Measurements from ENCODE around the gene NMT1.
A peak's percentile ranks its signal among the peaks of the same experiment; 100 is the strongest.

NMT1 gene

DNA sequence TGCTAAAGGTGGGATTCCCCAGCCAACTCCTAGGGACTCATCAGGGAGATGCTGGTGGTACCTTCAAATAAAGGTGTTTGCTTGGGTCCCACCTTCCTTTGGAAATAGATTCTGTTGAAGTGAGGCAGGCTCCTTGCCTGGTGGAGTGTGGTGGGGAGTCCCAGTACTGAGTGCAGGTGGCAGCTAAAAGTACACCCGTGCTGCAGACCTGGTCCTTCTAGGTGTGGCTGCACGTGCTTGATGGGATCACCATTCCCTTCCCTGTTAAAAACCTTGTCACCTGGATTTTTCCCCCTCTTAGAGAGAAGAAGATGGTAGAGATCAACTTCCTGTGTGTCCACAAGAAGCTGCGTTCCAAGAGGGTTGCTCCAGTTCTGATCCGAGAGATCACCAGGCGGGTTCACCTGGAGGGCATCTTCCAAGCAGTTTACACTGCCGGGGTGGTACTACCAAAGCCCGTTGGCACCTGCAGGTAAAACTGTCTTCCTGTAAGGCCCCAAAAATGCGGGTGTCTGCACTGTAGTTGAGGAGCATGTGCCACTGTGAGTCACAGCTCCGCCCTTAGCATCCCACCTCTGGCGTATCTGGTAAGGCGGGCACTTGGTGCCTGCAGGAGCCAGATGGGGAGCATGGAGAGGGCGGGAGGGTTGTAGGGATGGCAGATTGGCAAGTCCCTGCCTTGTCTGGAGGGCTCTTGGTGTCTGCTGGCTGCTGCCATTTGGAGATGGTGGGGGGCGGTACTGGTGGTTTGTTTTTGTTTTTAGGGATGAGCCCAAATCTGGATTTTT, 37.2 kb downstream of the NMT1 start:
- Histone ChIP-seq H3K4me3 (ENCODE audit: low read depth, low read length) (no peak overlapping the region), H3K27me3 (no peaks in the 10 kb centered on the region), H3K9me3 (no peaks in the 10 kb centered on the region), H3K4me1 (no peaks in the 10 kb centered on the region), H3K36me3 (peaks cover 90% of the 10 kb centered on the region)
- no peak for DNase-seq
- TF ChIP-seq, protein P1, sequence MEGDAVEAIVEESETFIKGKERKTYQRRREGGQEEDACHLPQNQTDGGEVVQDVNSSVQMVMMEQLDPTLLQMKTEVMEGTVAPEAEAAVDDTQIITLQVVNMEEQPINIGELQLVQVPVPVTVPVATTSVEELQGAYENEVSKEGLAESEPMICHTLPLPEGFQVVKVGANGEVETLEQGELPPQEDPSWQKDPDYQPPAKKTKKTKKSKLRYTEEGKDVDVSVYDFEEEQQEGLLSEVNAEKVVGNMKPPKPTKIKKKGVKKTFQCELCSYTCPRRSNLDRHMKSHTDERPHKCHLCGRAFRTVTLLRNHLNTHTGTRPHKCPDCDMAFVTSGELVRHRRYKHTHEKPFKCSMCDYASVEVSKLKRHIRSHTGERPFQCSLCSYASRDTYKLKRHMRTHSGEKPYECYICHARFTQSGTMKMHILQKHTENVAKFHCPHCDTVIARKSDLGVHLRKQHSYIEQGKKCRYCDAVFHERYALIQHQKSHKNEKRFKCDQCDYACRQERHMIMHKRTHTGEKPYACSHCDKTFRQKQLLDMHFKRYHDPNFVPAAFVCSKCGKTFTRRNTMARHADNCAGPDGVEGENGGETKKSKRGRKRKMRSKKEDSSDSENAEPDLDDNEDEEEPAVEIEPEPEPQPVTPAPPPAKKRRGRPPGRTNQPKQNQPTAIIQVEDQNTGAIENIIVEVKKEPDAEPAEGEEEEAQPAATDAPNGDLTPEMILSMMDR (IDR thresholded peaks at IDR 0.05; ENCODE audit: low read depth, low read length) = no peak

DNA sequence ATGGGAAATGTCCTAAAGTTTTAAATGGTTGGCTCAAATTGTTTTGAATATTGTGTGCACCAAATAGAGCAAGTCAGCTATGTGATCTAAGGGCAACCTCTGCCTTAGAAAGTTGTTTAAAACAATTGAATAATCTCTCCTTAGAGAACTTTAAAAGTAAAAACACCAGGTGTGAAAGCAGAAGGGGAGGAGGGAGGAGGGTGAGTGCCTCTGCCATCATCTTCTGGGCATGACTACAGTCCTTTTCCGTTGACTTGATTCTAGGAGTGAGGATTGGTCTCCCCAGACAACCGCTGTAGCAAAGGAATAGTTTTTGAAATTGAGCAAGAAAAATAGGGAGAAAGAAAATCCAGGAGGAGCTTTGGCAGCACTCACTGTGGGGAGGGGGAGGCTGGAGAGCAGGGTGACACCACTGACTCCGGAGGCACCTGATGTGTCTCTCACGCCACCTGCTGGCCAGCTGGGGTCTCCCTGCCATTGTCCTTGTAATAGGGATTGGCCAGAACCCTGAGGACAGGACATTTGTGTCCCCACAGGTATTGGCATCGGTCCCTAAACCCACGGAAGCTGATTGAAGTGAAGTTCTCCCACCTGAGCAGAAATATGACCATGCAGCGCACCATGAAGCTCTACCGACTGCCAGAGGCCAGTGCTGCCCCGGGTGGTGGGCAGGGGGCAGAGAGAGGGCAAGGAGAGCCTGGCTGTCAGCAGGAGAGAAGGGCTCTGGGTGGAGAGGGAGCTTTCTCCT, 37.9 kb downstream of the NMT1 start:
- DNase-seq = peak; percentile 93
- Histone ChIP-seq H3K4me3 (ENCODE audit: low read depth, low read length) (no peak overlapping the region), H3K27me3 (no peaks in the 10 kb centered on the region), H3K4me1 (no peaks in the 10 kb centered on the region), H3K36me3 (peaks cover 90% of the 10 kb centered on the region), H3K9me3 (no peaks in the 10 kb centered on the region)
- TF ChIP-seq, protein P1 (IDR thresholded peaks at IDR 0.05; ENCODE audit: low read depth, low read length) = peak; percentile 95

DNA sequence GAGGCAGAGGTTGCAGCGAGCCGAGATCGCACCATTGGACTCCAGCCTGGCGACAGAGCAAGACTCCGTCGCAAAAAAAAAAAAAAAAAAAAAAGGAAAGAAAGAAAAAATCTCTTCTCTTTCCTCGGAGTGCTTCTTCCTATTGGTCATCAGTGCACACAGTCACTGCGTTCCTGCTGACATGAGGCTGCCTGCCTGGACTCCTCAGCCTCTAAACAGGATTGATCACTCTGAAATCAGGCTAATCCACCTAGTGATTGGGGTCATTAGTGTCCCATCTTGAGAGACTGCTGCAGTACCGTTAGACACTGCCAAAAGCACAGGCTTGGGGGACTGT, 40.4 kb downstream of the NMT1 start:
- no peak for DNase-seq
- TF ChIP-seq, protein P1 (IDR thresholded peaks at IDR 0.05; ENCODE audit: low read depth, low read length) = no peak
- H3K4me1 ChIP-seq = no peaks in the 10 kb centered on the region
- no peaks in the 10 kb centered on the region for H3K27me3 ChIP-seq
- peaks cover 89% of the 10 kb centered on the region for H3K36me3 ChIP-seq
- H3K4me3 ChIP-seq (ENCODE audit: low read depth, low read length) = no peak overlapping the region
- H3K9me3 ChIP-seq = no peaks in the 10 kb centered on the region

DNA sequence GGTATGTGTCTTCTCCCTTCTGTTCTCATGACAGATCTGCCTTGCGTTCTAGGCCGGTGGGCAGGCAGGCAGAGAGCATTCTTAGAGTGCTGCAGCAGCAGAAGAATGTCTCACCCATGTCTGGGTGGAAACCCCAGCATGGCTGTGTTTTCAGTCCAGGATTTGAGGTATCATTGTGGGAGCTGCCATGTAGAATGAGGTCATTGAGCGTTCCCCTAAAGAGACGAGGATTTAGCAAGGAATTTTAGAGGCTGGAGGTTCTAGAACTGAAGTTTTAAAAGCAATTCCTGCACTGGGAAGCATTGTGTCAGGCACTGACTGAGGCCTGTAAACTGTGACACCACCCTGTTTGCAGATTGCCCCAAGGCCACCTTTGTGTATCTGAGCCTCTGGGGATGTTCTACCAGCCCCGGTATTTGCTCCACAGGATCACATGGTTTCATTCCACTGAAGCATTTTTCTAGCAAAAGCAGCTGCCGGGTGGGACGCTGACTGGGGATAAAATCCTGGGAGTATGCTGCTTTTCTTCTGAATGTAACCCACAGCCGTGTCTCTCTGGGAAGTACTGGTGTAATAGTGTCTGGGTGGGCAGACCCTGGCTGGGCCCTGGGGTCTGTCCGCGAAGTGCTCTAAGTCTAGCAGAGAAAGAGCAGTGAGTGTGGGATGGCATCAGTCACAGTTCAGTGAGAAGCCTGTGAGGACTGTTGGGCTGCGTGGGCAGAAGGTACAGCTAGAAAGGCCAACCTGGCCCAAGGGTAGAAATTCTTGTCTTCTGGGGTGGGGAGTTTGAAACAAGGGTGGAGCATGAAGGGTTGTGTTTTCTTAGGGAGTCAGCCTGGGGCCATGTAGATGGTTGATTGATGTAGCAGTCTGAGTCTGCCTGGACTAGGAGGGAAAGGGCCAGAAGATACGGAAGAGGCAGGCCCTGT, 41.0 kb downstream of the NMT1 start:
- no peak for DNase-seq
- Histone ChIP-seq H3K9me3 (no peaks in the 10 kb centered on the region), H3K27me3 (no peaks in the 10 kb centered on the region), H3K36me3 (peaks cover 89% of the 10 kb centered on the region), H3K4me1 (no peaks in the 10 kb centered on the region), H3K4me3 (ENCODE audit: low read depth, low read length) (no peak overlapping the region)
- TF ChIP-seq, protein P1 (IDR thresholded peaks at IDR 0.05; ENCODE audit: low read depth, low read length) = no peak

DNA sequence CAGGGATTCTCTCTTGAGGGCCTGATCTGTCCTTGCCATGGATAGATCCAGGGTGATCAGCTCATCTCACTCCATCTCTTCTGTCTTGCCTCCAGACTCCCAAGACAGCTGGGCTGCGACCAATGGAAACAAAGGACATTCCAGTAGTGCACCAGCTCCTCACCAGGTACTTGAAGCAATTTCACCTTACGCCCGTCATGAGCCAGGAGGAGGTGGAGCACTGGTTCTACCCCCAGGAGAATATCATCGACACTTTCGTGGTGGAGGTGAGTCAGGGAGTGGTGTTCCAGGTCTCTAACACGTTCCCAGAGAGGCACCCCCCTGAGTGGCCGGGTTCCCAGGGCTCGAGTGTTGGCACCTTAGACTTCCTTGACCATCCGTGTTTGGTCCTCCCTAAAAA, 41.7 kb downstream of the NMT1 start:
- DNase-seq = no peak
- peaks cover 89% of the 10 kb centered on the region for H3K36me3 ChIP-seq
- H3K4me1 ChIP-seq = no peaks in the 10 kb centered on the region
- no peaks in the 10 kb centered on the region for H3K9me3 ChIP-seq
- H3K27me3 ChIP-seq = no peaks in the 10 kb centered on the region
- TF ChIP-seq, protein P1 (IDR thresholded peaks at IDR 0.05; ENCODE audit: low read depth, low read length) = no peak
- H3K4me3 ChIP-seq (ENCODE audit: low read depth, low read length) = no peak overlapping the region

All from BE2C (cell line).